ENCODE results near the gene TSEN34.
"Not testable (repeated sequence)": the region's sequence is repeated elsewhere in the genome, so short reads cannot be mapped to it uniquely, and the experiment has no call there.

Gene TSEN34

GRCh38 chr19:54168174-54168917 is 22.8 kb upstream of the TSEN34 start (continued):
- TF ChIP-seq ZBTB48 (tag by site-specific recombination; IDR thresholded peaks at IDR 0.05) (no peak), SP2 (tag by site-specific recombination; IDR thresholded peaks at IDR 0.05) (no peak), ZNF600 (tag by site-specific recombination; IDR thresholded peaks at IDR 0.05) (0 out of 2 replicates have a peak, but pooled peaks have one; percentile 36), MZF1 (tag by site-specific recombination; IDR thresholded peaks at IDR 0.05; ENCODE audit: borderline replicate concordance) (no peak), YY1 (tag by site-specific recombination; IDR thresholded peaks at IDR 0.05) (no peak), ZNF248 (tag by site-specific recombination; IDR thresholded peaks at IDR 0.05) (no peak), ZNF214 (tag by site-specific recombination; IDR thresholded peaks at IDR 0.05; ENCODE audit: borderline replicate concordance) (no peak)

- no peak for TF ChIP-seq BCL11B (tag by site-specific recombination; IDR thresholded peaks at IDR 0.05; ENCODE audit: low read depth)
- TF ChIP-seq ZFP69B (tag by site-specific recombination; IDR thresholded peaks at IDR 0.05): no peak
- TF ChIP-seq ZNF37A (tag by site-specific recombination; IDR thresholded peaks at IDR 0.05): no peak
- CTCF ChIA-PET: interaction anchor here (0.7 to 4.6 kb wide), 8 partner anchors 10 to 258 kb away, joined by 3 to 18 read pairs (median 6); partner anchors contain the start of genes CNOT3, LENG1 and MBOAT7
- Histone ChIP-seq H3K27ac (ENCODE audit: extremely low read depth, low read depth, low read length) (no peak overlapping the region), H3K4me1 (ENCODE audit: control insufficient read depth, insufficient read depth, low read length) (no peaks in the 10 kb centered on the region), H3K9me3 (ENCODE audit: control insufficient read depth, insufficient read depth, low read depth, low read length) (no peaks in the 10 kb centered on the region), H3K4me3 (ENCODE audit: low read depth, low read length) (no peak overlapping the region), H3K36me3 (ENCODE audit: control insufficient read depth in 2 of 2, insufficient read depth in 1 of 2, low read length in 2 of 2) (no peaks in the 10 kb centered on the region)
- POLR2A ChIA-PET: interaction anchor here (0.7 to 1.4 kb wide), 3 partner anchors 9 to 128 kb away, joined by 3 to 6 read pairs (median 4); partner anchors contain the start of genes LENG1 and MBOAT7
Measured at GRCh38 chr19:54169149-54169740, 21.9 kb upstream of the TSEN34 start.

- CTCF ChIA-PET: interaction anchor here (0.6 to 3.7 kb wide), 4 partner anchors 8 to 227 kb away, joined by 3 to 15 read pairs (median 5); no protein-coding TSS in a partner anchor
- not testable (repeated sequence) for H3K36me3 ChIP-seq (ENCODE audit: control insufficient read depth in 2 of 2, insufficient read depth in 1 of 2, low read length in 2 of 2); H3K9me3 ChIP-seq (ENCODE audit: control insufficient read depth, insufficient read depth, low read depth, low read length); H3K4me3 ChIP-seq (ENCODE audit: low read depth, low read length); H3K4me1 ChIP-seq (ENCODE audit: control insufficient read depth, insufficient read depth, low read length); H3K27ac ChIP-seq (ENCODE audit: extremely low read depth, low read depth, low read length)
- POLR2A ChIA-PET: interaction anchor here (0.5 to 10.2 kb wide), 6 partner anchors 12 to 58 kb away, joined by 3 to 90 read pairs (median 11); partner anchors contain the start of genes CNOT3, MBOAT7 and TSEN34
Measured at GRCh38 chr19:54171736-54172431, 19.2 kb upstream of the TSEN34 start.

- Histone ChIP-seq H3K27ac (ENCODE audit: extremely low read depth, low read depth, low read length) (no peak within 1 kb of the TSS), H3K36me3 (ENCODE audit: control insufficient read depth in 2 of 2, insufficient read depth in 1 of 2, low read length in 2 of 2) (peaks cover 5 to 7% of the 10 kb centered on the region in 2 experiments; a peak in 2 of 3 replicates), H3K4me1 (ENCODE audit: control insufficient read depth, insufficient read depth, low read length) (no peaks in the 10 kb centered on the region), H3K9me3 (ENCODE audit: control insufficient read depth, insufficient read depth, low read depth, low read length) (no peaks in the 10 kb centered on the region), H3K4me3 (ENCODE audit: low read depth, low read length) (peak within 1 kb of the TSS; percentile 41)
- POLR2A ChIA-PET: interaction anchor here (0.5 to 10.2 kb wide), 6 partner anchors 11 to 58 kb away, joined by 3 to 90 read pairs (median 16); partner anchors contain the start of genes CNOT3, LENG1, MBOAT7 and RPS9
- TF ChIP-seq SCRT1 (tag by site-specific recombination; IDR thresholded peaks at IDR 0.05; ENCODE audit: borderline replicate concordance): no peak
- TF ChIP-seq ZNF76 (tag by site-specific recombination; IDR thresholded peaks at IDR 0.05; ENCODE audit: borderline replicate concordance, low read depth): peak; percentile 70
- TF ChIP-seq ZEB2 (tag by site-specific recombination; IDR thresholded peaks at IDR 0.05): peak; percentile 67
- TF ChIP-seq ZNF514 (tag by site-specific recombination; IDR thresholded peaks at IDR 0.05): no peak
- no peak for TF ChIP-seq KLF16 (tag by site-specific recombination; IDR thresholded peaks at IDR 0.05)
- peak; percentile 53; the same call in 1 of the 2 replicates for TF ChIP-seq ZIC2 (tag by site-specific recombination; IDR thresholded peaks at IDR 0.05)
- peak; percentile 90 for TF ChIP-seq GLIS1 (tag by site-specific recombination; IDR thresholded peaks at IDR 0.05)
- peak; percentile 38 for TF ChIP-seq SP3 (tag by site-specific recombination; IDR thresholded peaks at IDR 0.05)
- peak; percentile 31; the same call in 1 of the 2 replicates for TF ChIP-seq GLIS2 (tag by site-specific recombination; IDR thresholded peaks at IDR 0.05)
- peak; percentile 75 for TF ChIP-seq PRDM10 (tag by site-specific recombination; IDR thresholded peaks at IDR 0.05)
- peak; percentile 8; the same call in 1 of the 2 replicates for TF ChIP-seq ZFHX2 (tag by site-specific recombination; conservative IDR thresholded peaks at IDR 0.05)
- CTCF ChIA-PET: interaction anchor here (0.6 to 1.5 kb wide), 9 partner anchors 12 to 218 kb away, joined by 3 to 7 read pairs (median 4); no protein-coding TSS in a partner anchor
Measured at GRCh38 chr19:54172471-54173358, 18.4 kb upstream of the TSEN34 start, which contains the start of gene TMC4. TSS of gene TMC4 (minus strand) at chr19:54173160. CDS start at chr19:54173117, 43 bp downstream.

Measured in HEK293 (cell line).